NCI-H526 treated with DMSO at 0.1 percent for 48 hours (cell line): ENCODE data around the gene KCTD7.
"Not testable (repeated sequence)": the region's sequence is repeated elsewhere in the genome, so short reads cannot be mapped to it uniquely, and the experiment has no call there.

Experiments used
- DNase-seq: peaks from one replicate; lab custom pipeline; 2025; lab: John Stamatoyannopoulos, UW

KCTD7 gene

DNA sequence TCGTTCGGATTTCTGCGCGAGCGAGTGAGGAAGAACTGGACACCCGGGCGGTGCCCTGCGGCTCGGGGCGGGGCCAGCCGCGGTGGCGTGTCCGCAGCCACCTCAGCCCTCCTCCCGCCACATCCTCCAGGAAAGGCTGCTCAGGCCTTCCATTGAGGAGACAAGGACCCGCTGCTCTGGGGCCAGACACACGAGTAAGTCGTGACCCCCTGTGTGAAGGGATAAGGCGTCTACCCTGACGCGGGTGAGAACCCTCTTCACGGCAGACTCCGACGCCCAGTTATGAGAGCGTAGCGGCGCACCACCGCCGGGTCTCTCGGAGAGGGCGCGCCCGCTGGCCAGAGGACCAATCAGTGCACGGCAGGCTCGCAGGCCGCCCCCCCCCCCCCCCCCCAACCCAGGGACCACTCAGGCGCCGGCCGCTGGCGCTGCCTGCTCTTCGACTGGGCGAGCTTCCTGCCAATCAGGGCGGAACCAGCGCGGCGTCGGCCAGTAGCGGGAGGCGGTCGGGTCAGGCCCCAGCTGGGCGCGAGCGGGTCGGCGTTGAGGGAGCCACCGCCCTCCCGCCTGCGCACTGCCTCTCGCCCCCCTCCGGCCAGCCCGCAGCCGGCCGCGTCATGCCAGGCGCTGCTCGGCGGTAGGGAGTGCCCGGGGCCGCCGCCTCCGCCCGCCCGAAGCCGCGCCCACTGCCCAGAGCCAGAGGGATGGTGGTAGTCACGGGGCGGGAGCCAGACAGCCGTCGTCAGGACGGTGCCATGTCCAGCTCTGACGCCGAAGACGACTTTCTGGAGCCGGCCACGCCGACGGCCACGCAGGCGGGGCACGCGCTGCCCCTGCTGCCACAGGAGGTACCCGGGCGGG is at the start of gene KCTD7:
Gene KCTD7 (plus strand): TSS at position 521 of the 861 bp plus-strand sequence. CDS start 184 bp downstream, at position 705.
- DNase-seq = peak; percentile 93

DNA sequence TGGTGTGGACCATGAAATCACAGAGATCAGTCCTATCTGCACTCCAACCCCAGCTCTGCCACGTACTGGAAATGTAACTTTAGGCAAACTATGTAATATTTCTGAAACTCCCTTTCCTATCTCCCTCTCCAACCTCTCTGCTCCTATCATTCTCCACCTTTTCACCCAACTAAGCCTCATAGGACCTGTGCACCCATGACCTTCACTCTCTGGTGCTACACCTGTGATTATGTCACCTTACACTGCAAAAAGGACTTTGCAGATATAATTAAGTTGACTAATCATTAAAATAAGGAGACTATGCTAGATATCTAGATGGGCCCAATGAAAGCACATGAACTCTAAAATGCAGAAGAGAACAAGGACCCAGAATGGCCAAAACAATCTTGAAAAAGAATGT is 48.3 kb upstream of the KCTD7 start:
- DNase-seq = not testable (repeated sequence)

DNA sequence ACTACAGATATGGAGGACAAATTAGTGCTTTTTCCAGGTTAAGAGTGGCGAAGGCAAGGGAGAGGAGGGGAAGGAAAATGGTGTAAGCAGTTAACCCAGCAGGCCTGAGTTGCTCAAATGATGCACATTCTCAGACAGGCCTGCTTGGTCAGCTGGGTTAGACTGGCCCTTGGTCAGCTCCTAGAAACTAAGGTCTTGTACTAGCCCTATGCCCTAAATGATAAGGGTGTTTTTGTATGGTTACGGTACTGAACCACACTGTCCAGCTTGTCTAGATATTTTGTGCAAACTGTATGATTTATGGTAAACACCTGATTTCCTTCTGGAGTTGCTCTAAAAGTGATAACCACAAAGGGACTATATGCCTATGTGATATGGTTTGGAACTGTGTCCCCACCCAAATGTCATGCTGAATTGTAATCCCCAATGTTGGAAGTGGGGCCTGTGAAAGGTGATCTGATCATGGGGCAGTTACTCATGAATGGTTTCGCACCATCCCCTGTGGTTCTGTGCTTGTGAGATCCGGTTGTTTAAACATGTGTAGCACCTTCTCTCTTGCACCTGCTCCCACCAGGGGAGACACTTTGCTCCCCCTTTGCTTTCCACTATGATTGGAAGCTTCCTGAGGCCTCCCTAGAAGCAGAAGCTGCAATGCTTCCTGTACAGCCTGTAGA is 45.7 kb upstream of the KCTD7 start:
- DNase-seq = not testable (repeated sequence)

DNA sequence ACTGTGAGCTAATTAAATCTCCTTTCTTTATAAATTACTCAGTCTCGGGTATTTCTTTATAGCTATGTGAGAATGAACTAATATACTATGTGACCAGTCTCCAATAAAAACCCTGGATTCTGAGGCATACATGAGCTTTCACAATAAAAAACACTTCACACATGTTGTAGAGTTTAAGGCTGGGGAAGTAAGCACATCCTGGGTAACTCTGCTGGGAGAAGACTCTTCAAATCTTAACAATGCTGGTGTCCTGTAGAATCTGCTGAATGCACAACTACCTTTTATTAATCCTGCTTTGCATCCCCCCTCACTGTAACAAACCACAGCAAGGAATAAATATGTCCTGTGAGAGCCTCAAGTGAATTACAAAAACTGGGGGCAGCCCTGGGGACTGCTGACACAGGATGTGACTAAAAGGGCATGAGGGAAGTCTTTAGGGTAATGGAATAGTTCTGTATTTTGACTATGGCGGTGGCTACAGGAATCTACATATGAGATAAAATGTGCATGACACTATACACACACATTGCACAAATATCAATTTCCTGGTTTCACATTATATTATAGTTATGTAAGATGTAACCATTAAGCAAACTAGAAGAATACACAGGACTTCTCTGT is 45.1 kb upstream of the KCTD7 start:
- no peak for DNase-seq

DNA sequence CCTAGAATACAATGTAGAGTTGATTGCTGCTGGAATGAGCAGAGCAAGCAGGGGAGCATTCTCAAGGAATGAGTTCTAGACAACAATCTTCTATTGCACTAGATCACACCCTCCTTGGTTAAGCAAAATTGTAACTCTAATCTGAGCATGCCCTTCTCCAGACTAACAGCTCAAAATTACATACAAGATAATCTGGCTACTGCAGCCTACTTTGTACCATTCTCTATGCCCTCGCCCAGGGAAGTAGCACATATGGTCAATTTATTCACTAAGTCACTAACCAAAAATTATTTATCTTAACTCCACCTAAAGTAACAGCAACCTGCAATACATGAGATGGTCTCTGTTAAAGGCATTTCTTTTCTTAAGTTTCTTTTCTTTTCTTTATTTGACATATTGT is 42.5 kb upstream of the KCTD7 start:
- no peak for DNase-seq

DNA sequence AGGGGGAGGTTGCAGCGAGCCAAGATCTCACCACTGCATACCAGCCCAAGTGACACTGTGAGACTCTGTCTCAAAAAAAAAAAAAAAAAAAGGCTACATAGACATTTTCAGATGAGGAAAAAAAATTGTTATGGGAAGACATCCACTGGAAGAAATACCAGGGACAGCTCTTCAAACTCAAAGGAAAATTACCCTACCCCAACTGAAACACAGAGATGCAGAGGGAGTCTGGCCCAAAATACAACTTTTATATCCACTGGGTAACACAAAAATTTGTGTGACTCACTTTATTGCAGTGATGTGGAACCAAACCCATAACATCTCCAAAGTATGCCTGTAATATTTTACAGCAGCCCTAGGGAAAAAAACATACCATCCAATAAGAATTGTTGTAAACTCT is 40.5 kb upstream of the KCTD7 start:
- not testable (repeated sequence) for DNase-seq

DNA sequence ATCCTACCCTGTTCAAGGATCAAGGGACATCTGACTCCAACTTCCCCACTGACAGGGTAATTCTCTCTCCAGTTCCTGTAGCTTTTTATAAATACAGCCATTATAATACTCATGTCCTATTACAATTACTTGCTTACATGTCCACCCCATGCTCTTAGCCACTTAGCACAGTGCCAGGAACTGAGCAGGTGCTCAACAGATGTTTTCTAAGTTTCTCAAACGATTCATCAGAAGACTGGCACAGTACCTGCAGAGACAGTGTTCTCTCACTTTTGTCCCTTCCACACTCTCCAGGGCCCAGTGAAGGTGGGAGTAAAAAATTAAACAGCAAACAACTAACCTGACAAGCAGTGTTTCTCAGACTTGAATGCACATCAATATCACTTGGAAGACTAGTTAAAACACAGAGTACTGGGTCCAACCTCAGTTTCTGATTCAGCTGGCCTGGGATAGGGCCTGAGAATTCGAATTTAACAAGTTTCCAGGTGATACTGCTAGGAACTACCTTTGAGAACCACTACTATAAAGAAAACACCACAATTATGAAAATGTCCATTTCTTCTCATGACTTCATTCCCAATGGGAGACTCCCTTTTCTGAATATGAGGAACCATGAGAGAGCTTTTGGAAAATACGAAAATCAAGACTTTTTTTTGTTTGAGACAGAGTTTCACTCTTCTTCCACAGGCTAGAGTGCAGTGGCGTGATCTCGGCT is 39.7 kb upstream of the KCTD7 start:
- DNase-seq = not testable (repeated sequence)

DNA sequence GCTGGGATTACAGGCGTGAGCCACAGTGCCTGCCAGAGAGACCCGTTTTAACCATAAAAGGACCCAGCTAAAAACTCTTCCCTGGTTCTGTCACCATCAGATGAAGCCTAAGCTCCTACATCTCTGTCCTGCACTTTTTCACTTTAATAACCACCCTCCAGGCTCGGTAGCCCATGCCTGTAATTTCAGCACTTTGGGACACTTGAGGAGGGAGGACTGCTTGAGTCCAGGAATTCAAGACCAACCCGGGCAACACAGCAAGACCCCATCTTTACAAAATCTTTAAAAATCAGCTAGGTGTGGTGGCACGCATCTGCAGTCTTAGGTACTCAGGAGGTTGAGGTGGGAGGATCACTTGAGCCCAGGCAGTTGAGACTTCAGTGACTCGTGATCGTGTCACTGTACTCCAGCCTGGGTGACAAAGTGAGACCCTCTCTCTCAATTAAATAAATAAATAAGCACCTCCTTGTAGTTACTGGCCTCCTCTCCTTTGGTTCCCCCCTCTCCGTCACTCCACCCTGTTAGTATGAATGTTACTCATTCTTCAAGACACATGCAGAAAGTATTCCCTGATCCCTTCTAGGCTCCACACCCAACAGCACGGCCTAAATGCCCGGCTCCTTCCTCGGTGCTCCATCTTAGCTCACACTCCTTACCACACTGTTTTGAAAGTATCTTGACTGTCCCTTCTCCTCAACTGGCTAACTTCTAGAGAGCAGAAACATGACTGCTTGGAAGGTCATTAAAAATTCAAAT is 38.2 kb upstream of the KCTD7 start:
- DNase-seq = not testable (repeated sequence)

DNA sequence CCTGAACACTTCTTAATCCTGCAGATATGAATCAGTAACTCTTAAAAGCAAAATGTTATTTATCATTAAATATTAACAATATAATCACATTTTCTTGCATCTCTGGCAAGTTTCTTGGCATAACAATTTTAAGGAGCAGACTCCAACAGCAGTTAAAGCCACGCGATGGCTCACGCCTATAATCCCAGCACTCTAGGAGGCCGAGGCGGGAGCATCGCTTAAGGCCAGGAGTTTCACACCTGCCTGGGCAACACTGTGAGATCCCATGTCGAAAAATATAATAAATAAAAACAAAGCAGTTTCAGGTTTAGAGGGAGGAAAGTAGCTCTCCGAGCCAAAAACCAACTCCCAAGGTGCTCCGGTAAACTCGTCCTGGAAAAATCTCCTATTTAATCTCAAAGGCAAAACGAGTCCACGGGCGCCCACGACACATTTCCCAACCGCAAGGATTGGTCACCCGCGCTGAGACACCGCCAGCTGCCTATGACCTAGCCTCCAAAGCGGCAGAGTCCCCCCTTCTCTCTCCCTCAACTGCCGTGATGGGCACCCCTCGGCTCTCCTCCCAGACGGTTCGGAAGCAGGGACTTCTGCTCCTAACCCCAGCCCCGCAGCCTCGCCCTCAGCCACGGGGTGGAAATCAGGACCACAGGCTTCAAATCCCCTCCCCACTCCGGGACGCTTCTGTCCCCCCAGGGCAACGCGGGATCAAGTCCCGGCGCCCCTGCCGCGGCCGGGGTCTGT is 37.5 kb upstream of the KCTD7 start:
- not testable (repeated sequence) for DNase-seq

DNA sequence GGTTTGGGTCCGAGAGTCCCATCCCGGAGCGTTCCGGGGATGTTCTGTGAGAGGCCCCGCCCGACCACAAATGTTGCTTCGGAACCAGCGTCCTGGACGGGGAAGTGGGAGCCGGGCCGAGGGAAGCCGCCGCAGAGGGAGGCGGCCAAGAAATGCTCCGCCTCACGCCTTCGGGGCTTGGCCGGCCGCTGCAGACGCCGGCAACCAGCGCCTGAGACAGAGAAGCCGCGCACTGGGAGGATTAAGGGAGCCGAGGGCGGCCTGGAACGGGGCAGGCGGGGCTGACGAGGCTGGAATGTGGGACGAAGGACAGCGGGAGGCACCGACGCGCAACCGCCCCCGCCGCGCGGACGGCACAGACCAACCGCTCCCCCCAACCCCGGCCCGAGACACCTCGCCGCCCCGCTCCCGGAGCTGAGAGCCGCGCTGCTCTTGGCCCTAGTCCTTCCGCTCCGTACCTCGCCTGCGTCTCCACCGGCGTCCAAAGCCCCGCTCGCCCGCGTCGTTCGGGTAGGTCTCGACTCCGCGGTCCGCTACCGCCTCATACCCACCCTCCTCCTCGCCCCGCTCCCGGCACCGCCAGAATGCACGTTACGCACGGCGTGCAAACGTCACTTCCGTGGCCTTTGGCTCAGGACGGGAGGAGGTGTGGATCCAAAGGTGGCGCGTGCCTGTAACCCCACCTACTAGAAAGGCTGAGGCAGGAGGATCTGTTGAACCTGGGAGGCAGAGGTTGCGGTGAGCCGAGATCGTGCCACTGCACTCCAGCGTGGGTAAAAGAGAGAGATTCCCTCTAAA is 36.7 kb upstream of the KCTD7 start:
- peak; percentile 68 for DNase-seq

DNA sequence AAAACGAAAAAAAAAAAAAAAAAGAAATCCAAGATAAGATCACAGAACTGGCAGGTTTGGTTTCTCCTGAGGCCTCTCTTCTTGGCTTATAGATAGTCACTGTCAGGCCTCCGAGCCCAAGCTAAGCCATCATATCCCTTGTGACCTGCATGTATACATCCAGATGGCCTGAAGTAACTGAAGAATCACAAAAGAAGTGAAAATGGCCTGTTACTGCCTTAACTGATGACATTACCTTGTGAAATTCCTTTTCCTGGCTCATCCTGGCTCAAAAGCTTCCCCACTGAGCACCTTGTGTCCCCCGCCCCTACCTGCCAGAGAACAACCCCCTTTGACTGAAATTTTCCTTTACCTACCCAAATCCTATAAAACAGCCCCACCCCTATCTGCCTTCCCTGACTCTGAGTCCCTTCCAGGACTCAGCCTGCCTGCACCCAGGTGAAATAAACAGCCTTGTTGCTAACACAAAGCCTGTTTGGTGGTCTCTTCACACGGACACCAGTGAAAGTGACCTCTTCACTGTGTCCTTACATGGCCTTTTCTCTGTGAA is 36.0 kb upstream of the KCTD7 start:
- not testable (repeated sequence) for DNase-seq

DNA sequence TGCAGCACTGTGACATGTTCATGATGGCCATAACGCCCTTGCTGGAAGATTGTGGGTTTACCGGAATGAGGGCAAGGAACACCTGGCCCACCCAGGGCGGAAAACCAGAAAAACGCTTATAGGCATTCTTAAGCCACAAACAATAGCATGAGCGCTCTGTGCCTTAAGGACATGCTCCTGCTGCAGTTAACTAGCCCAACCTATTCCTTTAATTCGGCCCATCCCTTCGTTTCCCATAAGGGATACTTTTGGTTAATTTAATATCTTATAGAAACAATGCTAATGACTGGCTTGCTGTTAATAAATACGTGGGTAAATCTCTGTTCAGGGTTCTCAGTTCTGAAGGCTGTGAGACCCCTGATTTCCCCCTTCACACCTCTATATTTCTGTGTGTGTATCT is 34.6 kb upstream of the KCTD7 start:
- DNase-seq = not testable (repeated sequence)

DNA sequence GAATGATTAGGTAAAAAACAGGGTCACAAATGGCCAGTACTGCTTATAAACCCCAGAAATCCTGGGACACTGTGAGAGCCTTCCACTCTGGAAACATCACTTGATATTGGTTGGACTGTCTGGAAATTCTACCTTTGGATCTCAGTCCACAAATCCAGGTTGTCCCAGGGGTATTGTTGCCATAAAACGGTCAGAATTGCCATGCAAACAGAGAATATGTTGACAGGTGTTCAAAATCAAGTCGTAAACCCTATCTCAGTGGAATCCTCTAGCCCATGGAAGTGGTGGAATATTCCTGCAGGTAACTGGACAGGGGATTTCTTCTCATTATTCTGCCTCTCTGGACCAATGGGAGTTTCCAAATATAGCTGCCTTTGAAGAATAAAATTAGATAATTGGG is 31.2 kb upstream of the KCTD7 start:
- DNase-seq = peak; percentile 8

DNA sequence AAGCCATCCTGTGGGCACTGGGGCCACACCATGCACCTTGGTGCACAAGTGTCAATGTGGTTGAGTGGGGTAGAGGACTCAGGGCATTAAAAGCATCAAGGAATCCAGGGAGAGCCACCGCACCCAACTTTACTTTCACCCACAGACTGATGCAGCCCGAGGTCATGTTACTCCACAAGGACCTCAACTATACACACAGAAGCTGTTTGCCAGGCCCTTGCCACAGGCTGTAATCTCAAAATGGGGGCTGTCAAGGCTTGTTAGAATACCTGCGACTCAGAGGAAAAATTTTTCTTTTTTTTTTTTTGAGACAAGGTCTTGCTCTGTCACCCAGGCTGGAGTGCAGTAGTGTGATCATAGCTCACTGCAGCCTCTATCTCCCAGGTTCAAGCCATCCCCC is 26.5 kb upstream of the KCTD7 start:
- DNase-seq = no peak

DNA sequence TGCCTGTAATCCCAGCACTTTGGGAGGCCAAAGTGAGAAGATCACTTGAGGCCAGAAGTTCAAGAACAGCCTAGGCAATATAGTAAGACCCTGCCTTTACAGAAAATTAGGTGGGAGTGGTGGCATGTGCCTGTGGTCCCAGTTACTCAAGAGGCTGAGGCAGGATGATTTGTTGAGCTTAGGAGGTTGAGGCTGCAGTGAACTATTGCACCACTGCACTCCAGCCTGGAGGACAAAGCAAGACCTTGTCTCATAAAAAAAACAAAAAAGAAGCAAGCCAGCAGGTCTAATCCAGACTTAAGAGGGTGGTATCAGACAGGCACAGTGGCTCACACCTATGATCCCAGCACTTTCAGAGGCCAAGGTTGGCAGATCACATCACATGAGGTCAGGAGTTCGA is 24.5 kb upstream of the KCTD7 start:
- no peak for DNase-seq

DNA sequence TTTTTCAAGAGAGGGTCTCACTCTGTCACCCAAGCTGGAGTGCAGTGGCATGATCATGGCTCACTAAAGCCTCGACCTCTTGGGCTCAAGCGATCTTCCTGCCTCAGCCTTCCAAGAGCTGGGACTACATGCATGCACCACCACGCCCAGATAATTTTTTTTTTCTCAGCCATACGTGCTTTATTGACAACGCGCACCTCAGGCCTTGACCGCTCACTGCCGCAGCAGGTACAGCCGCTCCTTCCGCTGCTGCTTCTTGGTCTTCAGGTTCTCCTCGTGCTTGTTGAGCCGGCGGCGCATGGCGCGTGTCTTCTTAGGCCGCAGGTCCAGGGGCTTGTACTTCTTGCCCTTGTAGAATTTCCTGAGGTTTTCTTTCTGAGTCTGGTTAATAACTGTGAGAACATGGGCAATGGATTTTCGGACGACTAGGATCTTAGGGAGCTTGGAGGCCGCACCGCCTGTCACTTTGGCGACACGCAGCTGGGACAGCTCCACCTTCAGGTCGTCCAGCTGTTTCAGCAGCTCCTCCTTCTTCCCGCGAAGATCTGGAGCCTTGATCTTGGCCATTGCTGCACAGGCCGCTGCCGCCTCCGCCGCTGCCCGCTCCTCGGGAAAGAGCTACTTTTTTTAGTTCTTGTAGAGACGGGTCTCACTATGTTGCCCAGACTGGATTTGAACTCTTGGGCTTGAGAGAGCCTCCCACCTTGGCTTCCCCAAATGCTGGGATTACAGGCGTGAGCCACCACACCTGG is 22.0 kb upstream of the KCTD7 start:
- not testable (repeated sequence) for DNase-seq

DNA sequence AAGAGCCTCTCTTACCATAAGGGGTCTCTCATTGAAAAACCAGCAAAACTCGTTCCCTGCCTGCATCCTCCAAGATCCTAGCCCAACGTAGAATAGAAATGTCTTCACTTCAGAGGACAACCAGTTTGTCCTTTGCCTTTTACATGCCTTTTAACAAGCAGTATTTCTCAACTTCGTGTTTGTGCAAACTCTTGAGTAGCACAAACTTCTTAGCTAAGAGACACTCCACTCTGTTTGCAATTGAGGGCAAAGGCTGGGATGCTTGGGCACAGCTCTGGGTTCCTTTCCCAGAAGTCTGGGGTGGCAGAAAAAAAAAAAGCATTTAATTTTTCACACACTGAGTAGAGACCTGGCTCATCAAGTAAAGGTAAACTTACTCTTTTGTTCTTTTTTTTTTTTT is 19.5 kb upstream of the KCTD7 start:
- no peak for DNase-seq

DNA sequence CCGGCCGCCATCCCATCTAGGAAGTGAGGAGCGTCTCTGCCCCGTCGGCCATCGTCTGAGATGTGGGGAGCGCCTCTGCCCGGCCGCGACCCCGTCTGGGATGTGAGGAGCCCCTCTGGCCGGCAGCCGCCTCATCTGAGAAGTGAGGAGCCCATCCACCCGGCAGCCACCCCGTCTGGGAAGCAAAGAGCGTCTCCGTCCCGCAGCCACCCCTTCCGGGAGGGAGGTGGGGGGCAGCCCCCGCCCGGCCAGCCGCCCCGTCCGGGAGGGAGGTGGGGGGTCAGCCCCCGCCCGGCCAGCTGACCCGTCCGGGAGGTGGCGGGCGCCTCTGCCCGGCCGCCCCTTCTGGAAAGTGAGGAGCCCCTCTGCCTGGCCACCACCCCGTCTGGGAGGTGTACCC is 14.1 kb upstream of the KCTD7 start:
- DNase-seq = not testable (repeated sequence)

DNA sequence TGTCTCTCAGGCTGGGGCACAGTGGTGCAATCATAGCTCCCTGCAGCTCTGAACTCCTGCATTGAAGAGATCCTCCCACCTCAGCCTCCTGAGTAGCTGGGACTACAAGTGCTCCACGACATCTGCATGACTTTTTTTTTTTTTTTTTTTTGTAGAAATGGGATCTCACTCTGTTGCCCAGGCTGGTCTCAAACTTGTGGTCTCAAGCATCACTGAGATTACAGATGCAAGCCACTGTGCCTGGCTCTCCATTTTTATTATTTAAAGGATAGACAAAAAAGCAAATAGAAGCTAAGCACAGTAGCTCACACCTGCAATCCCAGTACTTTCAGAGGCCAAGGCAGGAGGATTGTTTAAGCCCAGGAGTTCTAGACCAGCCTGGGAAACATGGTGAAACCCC is 13.0 kb upstream of the KCTD7 start:
- no peak for DNase-seq
